GM18858 (cell line): Measurements from ENCODE around the gene DLG5.

Experiments
- ATAC-seq: cut with Tn5 transposase; IDR thresholded peaks from one replicate; pipeline ENCODE4 v1.9.1; 2021; ENCODE audit not compliant: unreplicated experiment

DLG5 gene

DNA sequence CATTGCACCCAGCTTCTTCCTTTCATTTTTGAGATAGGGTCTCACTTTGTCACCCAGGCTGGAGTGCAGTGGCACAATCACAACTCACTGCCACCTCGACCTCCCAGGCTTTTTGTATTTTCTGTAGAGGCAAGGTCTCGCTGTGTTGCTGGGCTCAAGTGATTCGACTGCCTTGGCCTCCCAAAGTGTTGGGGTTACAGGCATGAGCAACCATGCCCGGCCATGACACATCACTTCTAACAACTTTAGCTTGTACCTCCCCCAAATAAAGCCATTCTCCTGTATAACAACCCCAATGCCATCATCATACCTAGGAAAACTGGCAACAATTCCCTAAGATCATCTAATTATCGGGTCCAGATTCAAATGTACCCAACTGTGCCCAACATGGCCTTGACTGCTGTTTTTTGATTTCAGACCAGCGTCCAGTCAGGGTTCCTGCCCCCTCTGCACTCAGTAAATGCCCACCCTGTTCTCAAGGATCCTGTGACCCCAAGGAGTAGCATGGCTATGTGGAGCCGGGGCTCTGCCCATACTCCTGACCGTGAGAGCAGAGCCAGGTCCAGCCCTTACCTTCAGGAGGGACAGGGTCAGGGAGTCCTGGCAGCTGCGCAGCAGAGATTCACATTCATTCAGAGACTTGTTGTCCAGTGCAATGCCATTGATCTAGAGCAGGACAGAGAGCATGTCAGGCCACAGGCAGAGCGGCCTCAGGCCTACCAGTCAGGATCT is 102.6 kb downstream of the DLG5 start:
- no peak for ATAC-seq

DNA sequence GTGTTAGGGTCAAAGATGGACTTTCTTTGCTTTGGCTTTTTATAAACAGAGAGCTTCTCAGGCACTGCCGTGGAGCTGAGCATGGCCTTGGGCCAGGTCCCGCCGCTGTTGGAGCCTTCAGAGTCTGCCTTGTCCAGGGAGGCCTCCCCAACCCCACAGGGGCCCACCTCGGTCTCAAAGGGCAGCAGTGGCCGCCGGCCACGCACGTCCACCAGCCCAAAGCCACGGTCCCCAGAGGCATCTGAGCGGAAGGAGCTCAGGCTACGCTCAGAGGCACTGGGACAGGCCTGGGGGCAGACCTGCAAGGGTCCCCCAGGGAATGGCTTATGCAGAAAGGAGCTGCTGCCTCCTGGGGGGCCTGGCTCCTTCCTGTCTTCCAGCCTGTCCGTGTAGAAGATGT is 105.0 kb downstream of the DLG5 start:
- ATAC-seq, result no peak

DNA sequence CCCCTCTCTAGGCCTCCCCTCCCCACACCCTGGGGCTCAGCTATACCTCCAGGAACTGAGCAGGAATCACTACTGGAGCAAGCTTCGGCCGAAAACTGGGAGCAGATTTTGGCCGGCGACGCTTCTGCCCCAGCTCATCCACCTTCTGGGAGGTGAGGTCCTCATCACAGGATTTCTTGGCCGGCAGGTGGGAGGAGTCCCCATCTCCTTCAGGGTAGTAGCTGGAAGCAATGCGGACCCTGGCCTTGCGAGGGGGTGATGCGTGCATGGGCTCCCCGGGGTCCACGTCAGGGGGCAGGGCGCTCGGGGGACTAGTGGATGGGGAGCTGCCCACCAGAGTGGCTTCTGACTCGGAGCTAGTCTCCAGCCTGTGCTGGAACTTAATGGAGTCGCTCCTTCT is 105.5 kb downstream of the DLG5 start:
- ATAC-seq, result no peak

DNA sequence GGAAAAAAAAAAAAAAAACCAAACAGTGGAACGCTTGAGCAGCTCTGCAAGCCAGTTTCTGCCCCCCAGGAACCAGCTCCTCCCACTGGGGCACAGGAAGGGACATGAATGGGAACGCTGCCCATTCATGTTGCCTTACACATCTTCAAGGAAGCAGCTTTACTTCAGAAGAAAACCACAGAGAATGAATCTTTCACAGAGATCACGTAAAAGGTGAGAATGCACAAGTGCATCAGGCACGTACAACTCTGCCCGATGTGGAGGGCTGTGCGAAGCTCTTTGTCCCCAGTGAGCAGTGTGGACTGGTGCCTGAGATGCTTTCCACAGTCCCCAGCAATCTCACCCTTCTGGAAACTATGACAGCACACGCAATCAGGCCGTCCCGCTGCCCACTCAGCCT is 106.2 kb downstream of the DLG5 start:
- no peak for ATAC-seq

DNA sequence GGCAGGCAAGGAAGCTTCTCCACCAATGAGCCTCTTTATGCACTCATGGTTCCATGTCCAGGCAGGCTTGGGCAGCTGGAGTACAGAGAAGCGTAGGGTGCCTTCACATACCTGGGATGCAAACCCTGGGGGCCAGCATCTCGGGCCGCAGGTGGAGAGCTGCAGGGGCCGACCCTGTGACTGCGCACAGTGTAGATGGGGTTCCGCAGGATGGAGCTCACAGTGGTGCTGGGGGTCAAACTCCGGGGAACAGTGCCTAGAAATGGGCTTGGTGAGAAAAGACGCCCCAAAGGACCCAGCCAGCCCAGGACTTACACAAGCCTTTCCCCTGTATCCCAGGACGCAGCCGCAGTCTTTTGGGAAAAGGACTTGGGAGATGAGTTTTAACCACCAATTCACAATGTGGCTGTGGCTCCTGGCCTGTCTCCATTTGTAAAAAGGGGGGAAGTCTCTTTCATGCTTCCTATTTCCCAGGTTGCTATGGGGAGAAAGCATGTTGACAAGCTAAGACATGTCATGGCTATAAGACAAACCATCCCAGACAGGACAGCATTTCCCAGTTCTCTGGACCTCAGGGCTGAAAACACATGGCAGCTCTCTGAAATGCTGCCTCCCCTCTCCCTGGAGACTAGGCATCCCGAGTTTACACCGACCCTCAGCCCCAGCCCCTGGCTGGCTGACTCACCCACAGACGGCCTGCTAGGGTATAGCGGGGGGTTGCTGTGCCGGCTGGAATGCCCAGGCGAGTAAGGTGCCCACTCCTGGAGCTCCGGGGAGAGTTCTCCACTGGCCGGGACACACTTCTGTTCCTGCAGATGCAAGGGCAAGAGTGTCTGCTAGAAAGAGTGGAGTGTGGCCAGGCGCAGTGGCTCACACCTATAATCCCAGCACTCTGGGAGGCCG is 107.1 kb downstream of the DLG5 start:
- no peak for ATAC-seq

DNA sequence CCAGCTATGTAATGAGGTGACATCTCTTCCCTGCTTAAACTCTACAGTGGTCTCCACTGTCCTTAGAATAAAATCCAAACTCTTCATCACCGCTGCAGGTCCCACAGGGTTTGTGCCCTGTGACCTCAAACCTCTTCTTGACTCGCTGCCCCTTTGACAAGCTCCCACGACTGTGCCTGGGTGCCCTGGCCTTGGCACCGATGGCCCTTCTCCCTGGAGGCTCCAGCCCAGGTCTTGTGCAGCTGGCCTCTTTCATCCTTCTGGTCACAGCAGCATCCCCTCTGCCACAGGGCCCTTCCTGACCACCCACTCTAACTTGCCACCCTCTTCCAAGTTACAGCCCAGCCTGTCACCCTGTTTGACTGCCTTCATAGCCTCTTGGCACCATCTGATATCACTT is 108.2 kb downstream of the DLG5 start:
- no peak for ATAC-seq

DNA sequence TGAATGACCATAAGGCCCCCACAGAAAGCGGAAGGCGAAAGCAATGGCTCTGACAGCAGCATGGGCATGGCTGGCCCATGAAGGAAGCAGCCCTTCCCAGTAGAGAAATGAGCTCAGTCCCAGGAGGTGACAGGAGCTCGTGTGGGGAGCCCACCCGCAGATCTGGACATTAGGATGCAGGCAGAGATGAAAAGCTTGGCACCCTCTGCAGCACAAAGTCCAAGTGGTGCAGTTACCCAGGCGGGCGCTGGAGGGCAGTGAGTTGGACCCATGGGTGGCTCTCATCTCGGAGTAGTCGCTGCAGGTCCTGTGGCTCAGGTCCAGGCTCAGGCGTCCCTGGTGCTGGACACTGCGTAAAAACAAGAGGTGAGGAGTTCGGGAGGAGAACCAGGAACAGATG is 109.0 kb downstream of the DLG5 start:
- no peak for ATAC-seq

DNA sequence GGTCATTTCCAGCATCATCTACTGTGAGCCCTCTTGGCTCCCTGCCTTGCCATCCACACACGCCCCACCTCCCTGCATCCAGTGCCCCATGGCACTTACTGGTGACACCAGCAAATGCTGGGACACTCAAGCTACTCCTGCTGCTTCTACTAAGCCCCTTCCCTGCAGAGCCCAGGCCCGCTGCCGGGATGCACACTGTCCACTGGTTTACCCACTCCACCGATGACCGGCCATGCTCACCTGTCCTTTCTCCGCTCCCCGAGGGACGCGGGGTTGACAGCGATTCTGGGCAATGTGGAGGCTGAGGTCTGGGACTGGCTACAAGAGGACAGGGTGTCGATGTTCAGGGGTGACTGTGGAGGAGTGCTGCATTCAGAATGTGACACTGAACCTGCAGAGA is 110.2 kb downstream of the DLG5 start:
- ATAC-seq, result no peak

DNA sequence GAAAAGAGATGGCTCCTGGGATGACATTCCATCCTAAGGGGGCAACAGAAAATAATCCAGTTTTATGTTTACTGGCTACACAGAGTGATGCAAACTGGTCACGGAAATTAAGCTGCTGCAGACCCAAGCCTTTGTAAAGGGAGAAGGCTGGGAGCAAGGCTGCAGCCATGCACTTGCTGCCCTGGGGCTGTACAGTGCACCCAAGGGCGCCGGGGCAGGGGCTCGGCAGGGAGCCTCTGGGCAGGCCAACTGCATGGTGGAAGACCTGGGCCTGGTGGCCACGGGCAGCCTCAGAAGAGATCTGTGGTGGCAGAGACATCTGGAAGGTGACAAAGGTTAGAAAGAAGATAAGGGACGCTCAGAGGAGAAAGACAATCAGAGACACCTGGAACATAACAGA is 113.8 kb downstream of the DLG5 start:
- no peak for ATAC-seq

DNA sequence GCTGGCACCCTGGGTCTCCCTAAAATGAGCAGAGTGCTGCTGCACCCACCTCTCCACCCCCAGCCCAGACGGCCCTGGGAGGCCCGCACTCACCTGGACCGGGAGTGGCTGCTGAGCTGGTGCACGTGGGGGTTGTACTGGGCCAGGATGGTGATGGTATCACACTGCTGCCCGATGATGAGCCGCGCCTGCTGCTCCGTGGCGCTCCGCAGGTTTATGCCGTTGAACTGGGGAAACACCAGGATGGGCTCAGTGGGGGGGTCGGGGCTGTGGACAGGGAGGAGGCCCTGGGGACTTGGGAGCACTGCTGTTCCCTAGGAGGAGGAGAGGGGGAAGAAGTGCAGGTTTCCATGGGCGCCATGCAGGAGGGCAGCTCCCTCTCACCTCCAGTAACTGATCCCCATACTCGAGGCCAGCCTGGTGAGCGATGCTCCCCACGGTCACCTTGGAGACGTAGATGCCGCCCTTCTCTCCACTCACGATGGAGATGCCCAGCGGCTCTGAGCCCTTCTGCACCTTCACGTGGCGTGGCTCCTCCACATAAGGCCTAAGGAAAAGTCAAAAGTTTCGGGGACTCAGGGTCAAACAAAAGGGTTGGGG is 114.6 kb downstream of the DLG5 start:
- no peak for ATAC-seq

DNA sequence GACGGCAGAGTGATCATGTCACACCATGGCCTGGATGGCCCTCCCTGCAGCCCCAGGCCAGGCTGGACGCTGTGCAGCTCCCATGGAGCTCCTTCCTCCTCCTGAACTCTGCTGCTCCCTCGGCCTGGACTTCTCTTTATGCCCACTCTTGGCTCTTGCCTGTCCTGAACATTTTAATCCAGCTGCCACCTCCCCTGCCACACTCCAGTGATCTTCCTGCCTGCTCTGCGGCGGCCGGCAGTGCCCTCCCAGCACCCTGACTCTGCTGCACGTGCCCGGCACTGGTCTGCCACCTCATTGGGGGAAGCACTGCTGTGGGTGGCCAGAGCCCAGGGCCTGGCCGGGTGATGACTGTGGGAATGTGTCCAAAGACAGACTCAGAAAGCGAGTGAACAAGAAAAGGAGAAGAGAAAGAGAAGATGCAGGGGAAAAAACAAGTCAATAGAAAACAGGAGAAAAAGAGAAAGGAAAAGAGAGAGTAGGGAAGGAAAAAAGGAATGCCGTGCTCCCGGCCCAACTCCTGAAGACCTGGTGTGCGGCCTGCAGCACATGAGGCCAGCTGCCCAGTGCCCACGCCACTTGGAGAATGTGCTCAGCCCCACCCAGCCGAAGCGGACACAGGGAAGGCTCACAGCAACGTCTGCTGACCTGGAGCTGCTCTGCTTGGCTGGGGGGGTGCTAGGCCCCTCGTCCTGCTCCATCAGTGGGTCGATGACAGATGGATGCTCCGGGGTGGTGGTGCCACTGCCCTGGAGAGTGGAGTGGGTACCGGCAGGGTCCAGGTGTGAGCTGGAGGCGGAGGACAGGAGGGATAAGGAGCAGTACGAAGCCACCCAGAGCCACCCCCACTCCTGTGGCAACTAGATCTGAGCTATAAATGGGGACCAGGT is 115.9 kb downstream of the DLG5 start:
- no peak for ATAC-seq

DNA sequence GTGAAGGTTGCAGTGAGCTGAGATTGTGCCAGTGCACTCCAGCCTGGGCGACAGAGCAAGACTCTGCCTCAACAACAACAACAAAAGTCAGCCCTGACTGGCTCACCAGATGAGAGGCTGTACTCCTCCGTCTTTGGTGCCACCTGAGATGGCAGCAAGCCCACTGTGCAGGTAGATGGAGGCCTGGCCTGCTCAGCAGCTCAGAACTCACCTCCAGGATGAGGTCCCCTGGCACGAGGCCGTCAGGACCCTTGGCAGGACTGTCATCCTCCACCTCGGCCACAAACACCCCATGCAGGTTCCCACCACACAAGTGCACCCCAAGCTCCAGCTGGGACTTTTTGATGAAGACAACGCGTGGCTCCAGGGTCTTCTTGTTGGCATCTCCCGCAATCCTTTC is 117.2 kb downstream of the DLG5 start:
- ATAC-seq, result no peak

DNA sequence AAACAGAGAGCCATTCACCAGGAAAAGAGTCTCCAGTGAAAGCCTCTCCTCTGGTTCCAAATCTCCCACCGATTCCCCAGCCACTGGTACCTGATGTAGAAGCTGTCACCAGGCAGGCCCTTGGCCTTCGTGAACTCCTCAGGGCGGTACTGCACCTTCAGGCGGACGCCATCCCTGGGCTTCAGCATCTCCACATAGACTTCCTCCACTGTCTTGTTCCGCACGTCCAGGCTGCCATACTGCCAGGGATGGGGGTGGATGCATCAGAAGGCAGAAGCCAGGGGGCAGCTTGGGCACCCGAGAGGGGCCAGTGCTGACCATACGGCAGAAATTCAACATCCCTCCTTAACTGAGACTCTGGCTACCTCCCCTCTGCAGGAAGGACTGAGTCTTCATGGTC is 118.8 kb downstream of the DLG5 start:
- ATAC-seq, result no peak

DNA sequence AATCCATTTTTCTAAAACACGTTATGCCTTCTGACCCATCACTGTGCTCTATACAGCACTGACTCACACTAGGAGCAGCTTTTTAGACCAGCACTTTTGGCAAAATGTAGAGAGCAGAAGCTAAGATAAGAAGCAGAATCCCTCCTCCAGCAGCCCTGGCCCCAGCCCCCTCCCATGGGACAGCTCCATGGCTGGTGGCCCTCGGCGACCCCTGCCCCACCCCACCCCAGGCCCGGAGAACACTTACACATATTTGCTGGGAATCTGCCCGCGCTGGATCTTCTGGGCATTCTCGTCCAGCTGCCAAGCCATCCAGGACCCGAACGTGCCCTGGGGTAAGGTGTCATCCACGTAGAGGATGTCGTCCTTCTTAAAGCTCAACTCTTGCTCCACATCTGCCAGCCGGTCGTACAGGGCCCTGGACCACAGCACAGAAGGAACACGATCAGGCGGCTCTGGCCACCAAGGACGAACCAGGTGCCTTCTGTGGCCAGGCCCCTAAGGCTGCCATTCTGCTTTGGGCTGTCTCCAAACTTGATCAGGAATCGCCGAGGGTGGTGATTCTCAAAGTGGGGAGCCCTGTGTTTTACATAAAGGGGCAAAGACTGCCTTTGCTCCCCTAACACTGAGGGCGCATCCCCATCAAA is 119.9 kb downstream of the DLG5 start:
- no peak for ATAC-seq

DNA sequence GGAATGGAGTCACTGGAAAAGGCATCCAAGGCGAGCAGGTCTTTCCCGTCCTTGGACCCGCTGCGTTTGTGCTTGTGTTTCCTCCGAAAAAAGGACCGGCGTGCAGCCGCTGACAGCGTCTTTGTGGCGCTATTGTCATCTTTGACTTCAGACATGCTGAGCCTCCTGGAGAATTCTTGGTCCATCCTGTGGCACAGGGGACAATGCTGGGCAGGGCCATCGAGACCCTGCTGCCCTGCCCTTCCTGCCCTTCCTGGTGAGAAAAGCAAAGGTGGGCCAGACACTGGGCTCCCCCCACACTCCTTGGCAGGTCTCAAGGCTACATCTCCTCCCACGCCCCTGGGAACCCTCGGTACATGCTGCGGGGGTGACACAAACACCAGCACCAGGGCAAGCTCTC is 120.9 kb downstream of the DLG5 start:
- ATAC-seq, result no peak

DNA sequence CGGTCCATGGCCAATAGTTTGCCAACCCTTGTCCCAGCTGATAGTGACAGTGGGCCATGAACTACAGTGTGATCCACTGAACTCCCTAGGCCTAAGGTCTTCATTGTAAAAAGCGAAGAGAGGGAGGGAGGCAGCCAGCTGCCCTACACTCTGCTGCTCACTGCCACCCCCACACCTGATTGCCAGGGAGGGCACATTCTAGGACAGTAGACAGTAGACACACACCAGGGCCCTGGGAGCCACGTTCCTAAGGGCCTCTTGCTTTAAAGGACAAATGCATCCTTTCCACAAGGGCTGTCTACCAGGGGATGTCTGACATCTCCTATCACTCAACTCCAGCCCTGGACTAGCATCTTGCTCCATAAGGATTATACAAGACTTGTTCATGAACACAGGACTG is 122.2 kb downstream of the DLG5 start:
- ATAC-seq, result no peak

DNA sequence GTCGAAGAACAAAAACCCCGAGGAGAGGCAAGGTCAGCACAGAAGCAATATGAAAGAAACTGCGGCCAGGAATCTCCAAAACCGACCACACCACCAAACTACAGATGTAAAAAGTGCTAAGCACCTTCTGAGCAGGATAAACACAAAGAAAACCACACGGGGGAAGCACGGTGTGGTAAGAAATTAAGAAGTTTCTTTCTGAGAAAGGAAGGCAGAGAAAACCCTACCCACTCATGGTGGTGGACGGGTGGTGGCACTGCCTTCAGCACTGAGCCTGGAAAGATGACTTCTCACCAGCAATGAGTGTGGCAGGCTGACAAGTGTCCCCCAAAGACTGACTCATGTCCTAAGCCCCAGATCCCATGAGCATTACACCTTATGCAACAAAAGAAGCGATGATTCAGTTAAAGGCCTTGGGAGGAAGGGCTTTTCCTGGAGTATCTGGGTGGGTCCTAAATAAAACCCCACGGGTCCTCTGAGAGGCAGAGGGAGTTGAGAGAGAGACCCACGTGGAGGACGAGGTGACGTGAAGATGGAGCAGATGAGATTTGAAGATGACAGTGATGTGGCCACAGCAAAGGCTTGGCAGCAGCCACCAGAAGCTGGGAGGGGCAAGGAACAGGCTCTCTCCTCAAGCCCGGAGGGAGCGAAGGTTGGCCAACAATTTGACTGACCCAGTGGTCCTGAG is 124.9 kb downstream of the DLG5 start:
- no peak for ATAC-seq

DNA sequence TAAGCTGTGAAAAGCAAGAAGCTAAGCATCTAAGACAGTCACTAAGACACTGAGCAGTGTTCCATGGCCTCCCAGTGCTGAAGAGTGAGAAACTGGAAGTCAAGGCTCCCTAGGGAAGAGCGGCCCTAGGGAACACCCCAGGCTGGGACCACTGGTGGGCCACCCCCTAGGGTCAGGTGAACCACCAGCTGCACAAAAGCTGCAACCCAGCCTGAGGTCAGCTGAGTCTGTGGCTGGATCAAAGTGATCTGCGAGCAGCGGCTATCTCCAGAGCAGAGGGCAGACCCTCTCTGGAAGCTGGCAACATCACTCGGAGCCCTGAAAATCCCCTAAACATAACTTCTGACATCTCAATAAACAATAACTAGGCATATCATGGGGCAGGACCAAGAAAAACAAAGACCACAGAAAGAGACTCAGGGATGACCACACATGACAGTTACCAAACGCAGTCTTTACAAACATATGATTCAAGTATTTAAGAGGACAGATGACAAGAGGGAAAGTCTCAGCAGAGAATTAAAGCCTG is 125.8 kb downstream of the DLG5 start:
- ATAC-seq, result no peak

DNA sequence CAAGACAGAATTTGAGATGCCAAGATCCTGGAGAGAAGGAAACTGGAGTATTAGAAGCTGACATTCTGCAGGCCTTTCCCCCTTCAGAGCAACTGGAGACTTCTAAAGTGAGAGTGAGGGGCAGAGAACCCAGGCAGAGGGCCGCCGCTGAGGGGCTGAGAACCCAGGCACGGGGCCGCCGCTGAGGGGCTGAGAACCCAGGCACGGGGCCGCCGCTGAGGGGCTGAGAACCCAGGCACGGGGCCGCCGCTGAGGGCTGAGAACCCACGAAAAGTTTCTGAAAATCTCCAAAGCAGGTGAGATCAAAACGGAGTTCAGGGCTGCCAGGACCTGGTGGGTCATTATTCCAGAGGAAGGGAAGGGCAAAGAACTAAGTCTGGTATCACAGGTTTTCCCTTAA is 126.2 kb downstream of the DLG5 start:
- no peak for ATAC-seq

DNA sequence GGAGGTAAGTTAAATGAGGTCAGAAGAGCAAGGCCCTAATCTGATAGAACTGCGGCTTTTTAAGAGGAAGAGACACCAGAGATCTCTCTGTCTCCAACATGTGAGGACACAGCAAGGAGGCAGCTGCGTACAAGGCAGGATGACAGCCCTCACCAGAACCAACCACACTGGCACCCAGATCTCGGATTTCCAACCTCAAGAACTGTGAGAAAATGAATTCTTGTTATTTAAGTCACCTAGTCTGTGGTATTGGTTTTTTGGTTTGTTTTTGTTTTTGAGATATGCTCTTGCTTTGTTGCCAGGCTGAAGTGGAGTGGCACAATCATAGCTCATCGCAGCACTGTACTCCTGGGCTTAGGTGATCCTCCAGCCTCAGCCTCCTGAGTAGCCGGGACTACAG is 127.2 kb downstream of the DLG5 start:
- no peak for ATAC-seq
